ENCODE results near the gene ADH4.

GRCh38 chr4:99159699-99160098 lies 15.6 kb upstream of the ADH4 start:
- TF ChIP-seq SUZ12 (IDR thresholded peaks at IDR 0.05) (no peak), HDGF (IDR thresholded peaks at IDR 0.05; ENCODE audit: borderline replicate concordance) (no peak), ARNT (IDR thresholded peaks at IDR 0.05) (no peak), SP1 (IDR thresholded peaks at IDR 0.05) (no peak)

All from HEK293T (cell line).